Liver (tissue), 3 donors: Measurements from ENCODE around the gene MEGF10.

ENCODE experiments used
- EGR1 ChIP-seq, 2 donors: IDR thresholded peaks; 2 replicates each; pipeline ENCODE4 v1.6.1; 2016 to 2018; ENCODE audit warnings: antibody characterized with exemption in 2 of 2, low read depth in 2 of 2
- GABPA ChIP-seq, 2 donors: IDR thresholded peaks in 1 of 2; conservative IDR thresholded peaks in 1 of 2; 2 replicates each; pipeline ENCODE4 v1.6.1; 2016; ENCODE audit warnings: antibody characterized with exemption in 2 of 2, mild to moderate bottlenecking in 1 of 2, moderate library complexity in 1 of 2
- RAD21 ChIP-seq, 2 donors: IDR thresholded peaks; 2 replicates each; pipeline ENCODE4 v1.6.1; 2016; ENCODE audit warnings: antibody characterized with exemption in 2 of 2, mild to moderate bottlenecking in 2 of 2
- SP1 ChIP-seq: IDR thresholded peaks from 2 replicates; pipeline ENCODE4 v1.6.1; 2018; ENCODE audit warnings: antibody characterized with exemption, mild to moderate bottlenecking
- ZBTB33 ChIP-seq: IDR thresholded peaks from 2 replicates; pipeline ENCODE4 v1.6.1; 2016; ENCODE audit warnings: antibody characterized with exemption
- TF ChIP-seq, protein P1 (sequence below): fragments of 150-350 bp; IDR thresholded peaks from 2 replicates; pipeline ENCODE4 v1.5.1; 2017; ENCODE audit warnings: improper control_type of control experiment, low read depth, low read length; ENCODE audit not compliant: missing input control
- TF ChIP-seq, protein P2 (sequence below): IDR thresholded peaks from 2 replicates; pipeline ENCODE4 v1.6.1; 2016; ENCODE audit warnings: antibody characterized with exemption, mild to moderate bottlenecking
- donor health status: healthy.
- donor health status: healthy.

- TF ChIP-seq, protein P1, sequence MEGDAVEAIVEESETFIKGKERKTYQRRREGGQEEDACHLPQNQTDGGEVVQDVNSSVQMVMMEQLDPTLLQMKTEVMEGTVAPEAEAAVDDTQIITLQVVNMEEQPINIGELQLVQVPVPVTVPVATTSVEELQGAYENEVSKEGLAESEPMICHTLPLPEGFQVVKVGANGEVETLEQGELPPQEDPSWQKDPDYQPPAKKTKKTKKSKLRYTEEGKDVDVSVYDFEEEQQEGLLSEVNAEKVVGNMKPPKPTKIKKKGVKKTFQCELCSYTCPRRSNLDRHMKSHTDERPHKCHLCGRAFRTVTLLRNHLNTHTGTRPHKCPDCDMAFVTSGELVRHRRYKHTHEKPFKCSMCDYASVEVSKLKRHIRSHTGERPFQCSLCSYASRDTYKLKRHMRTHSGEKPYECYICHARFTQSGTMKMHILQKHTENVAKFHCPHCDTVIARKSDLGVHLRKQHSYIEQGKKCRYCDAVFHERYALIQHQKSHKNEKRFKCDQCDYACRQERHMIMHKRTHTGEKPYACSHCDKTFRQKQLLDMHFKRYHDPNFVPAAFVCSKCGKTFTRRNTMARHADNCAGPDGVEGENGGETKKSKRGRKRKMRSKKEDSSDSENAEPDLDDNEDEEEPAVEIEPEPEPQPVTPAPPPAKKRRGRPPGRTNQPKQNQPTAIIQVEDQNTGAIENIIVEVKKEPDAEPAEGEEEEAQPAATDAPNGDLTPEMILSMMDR = no peak
- TF ChIP-seq, protein P2, sequence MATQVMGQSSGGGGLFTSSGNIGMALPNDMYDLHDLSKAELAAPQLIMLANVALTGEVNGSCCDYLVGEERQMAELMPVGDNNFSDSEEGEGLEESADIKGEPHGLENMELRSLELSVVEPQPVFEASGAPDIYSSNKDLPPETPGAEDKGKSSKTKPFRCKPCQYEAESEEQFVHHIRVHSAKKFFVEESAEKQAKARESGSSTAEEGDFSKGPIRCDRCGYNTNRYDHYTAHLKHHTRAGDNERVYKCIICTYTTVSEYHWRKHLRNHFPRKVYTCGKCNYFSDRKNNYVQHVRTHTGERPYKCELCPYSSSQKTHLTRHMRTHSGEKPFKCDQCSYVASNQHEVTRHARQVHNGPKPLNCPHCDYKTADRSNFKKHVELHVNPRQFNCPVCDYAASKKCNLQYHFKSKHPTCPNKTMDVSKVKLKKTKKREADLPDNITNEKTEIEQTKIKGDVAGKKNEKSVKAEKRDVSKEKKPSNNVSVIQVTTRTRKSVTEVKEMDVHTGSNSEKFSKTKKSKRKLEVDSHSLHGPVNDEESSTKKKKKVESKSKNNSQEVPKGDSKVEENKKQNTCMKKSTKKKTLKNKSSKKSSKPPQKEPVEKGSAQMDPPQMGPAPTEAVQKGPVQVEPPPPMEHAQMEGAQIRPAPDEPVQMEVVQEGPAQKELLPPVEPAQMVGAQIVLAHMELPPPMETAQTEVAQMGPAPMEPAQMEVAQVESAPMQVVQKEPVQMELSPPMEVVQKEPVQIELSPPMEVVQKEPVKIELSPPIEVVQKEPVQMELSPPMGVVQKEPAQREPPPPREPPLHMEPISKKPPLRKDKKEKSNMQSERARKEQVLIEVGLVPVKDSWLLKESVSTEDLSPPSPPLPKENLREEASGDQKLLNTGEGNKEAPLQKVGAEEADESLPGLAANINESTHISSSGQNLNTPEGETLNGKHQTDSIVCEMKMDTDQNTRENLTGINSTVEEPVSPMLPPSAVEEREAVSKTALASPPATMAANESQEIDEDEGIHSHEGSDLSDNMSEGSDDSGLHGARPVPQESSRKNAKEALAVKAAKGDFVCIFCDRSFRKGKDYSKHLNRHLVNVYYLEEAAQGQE = no peak
- TF ChIP-seq GABPA (IDR thresholded peaks at IDR 0.05 in 1 of 2, conservative IDR thresholded peaks at IDR 0.05 in 1 of 2) (no peak), SP1 (no peak), RAD21 (IDR thresholded peaks at IDR 0.05) (no peak), EGR1 (IDR thresholded peaks at IDR 0.05; ENCODE audit: low read depth in 2 of 2) (no peak), ZBTB33 (no peak)
These were observed 64.7 kb downstream of the MEGF10 start for GRCh38 chr5:127355337-127355736.
